Measurements from ENCODE around the gene RALGPS1.

DNA sequence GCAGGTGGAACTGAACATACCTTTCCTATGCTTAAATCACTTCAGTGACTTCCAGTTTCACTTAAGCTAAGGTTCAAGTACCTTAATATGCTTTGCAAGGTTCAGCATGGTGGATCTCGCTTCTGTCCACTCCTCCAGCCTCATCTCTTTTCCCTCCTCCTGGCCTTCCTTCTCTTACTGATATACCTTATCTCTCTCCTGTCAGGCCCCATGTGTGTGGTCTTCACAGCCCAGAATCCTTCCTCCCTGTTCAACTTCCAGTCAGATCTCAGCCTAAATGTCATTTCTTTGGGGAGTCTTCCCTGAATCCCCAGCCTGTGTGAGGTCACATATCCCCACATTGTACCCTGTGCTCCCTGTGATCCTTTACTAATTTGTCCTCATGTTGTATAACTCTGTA, 120.1 kb downstream of the RALGPS1 start:
- TF ChIP-seq, protein P1, sequence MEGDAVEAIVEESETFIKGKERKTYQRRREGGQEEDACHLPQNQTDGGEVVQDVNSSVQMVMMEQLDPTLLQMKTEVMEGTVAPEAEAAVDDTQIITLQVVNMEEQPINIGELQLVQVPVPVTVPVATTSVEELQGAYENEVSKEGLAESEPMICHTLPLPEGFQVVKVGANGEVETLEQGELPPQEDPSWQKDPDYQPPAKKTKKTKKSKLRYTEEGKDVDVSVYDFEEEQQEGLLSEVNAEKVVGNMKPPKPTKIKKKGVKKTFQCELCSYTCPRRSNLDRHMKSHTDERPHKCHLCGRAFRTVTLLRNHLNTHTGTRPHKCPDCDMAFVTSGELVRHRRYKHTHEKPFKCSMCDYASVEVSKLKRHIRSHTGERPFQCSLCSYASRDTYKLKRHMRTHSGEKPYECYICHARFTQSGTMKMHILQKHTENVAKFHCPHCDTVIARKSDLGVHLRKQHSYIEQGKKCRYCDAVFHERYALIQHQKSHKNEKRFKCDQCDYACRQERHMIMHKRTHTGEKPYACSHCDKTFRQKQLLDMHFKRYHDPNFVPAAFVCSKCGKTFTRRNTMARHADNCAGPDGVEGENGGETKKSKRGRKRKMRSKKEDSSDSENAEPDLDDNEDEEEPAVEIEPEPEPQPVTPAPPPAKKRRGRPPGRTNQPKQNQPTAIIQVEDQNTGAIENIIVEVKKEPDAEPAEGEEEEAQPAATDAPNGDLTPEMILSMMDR (IDR thresholded peaks at IDR 0.05; ENCODE audit: low read length): no peak
- no peak for TF ChIP-seq EZH2phosphoT487 (IDR thresholded peaks at IDR 0.05; ENCODE audit: low read length)
